OCI-LY7 (cell line): ENCODE measurements around the gene SYNJ2. TPM values are rescaled to one million over a fixed set of nuclear protein-coding genes. Genes with fewer than 3 reads are reported as not detected.

ENCODE experiments used
- BruUV-seq: library from RNA; stranded (reverse); fragments of 400-500 nt; replicated peaks from 2 replicates; lab custom pipeline; 2021; lab: Mats Ljungman, UMichigan
- CTCF ChIA-PET: fragments of 300-600 bp; sonication (Branson Sonifier 250); formaldehyde crosslinking; loops from one replicate; lab custom pipeline; 2022; ENCODE audit warnings: antibody characterized with exemption; ENCODE audit not compliant: unreplicated experiment; lab: Charles Lee
- POLR2A ChIA-PET: fragments of 300-600 bp; sonication (Branson Sonifier 250); formaldehyde crosslinking; loops from one replicate; lab custom pipeline; 2022; ENCODE audit warnings: antibody characterized with exemption; lab: Charles Lee
- DNase-seq: peaks from one replicate; pipeline ENCODE4 v3.0.0-alpha.2; 2015; ENCODE audit warnings: low spot score
- H2AFZ ChIP-seq: fragments of 200-600 bp; sonication (generic), shearing (Covaris generic); 2 replicates; pipeline ENCODE4 v1.6.1; 2014; ENCODE audit warnings: mild to moderate bottlenecking, antibody characterized with exemption, low read length, moderate library complexity
- H3K27ac ChIP-seq: fragments of 200-600 bp; sonication (generic); 2 replicates; pipeline ENCODE4 v1.5.1; 2014; ENCODE audit warnings: mixed run types, low read depth, mild to moderate bottlenecking, moderate library complexity, low read length, inconsistent platforms; ENCODE audit not compliant: poor library complexity, severe bottlenecking
- H3K36me3 ChIP-seq: fragments of 200-600 bp; sonication (generic); 2 replicates; pipeline ENCODE4 v1.6.1; 2014; ENCODE audit warnings: mild to moderate bottlenecking, antibody characterized with exemption, low read length, moderate library complexity, mixed read lengths; ENCODE audit not compliant: insufficient read depth
- H3K4me1 ChIP-seq: fragments of 200-600 bp; sonication (generic); 2 replicates; pipeline ENCODE4 v1.5.1; 2014; ENCODE audit warnings: mild to moderate bottlenecking, low read length; ENCODE audit not compliant: insufficient read depth, poor library complexity, severe bottlenecking
- H3K4me2 ChIP-seq: fragments of 200-600 bp; sonication (generic); 2 replicates; pipeline ENCODE4 v1.6.1; 2014; ENCODE audit warnings: mild to moderate bottlenecking, low read length
- H3K4me3 ChIP-seq: fragments of 200-600 bp; sonication (generic); 2 replicates; pipeline ENCODE4 v1.5.1; 2014; ENCODE audit warnings: mild to moderate bottlenecking, low read depth, low read length; ENCODE audit not compliant: poor library complexity, severe bottlenecking
- H3K79me2 ChIP-seq: fragments of 200-600 bp; sonication (generic); 2 replicates; pipeline ENCODE4 v1.6.1; 2016; ENCODE audit warnings: low read depth, mild to moderate bottlenecking, low read length, moderate library complexity, mixed read lengths; ENCODE audit not compliant: insufficient read depth
- H3K9me2 ChIP-seq: fragments of 200-600 bp; sonication (generic); 2 replicates; pipeline ENCODE4 v1.6.1; 2016; ENCODE audit warnings: mild to moderate bottlenecking, low read length, mixed read lengths; ENCODE audit not compliant: insufficient read depth
- H3K9me3 ChIP-seq: fragments of 200-600 bp; sonication (generic); 2 replicates; pipeline ENCODE4 v1.6.1; 2014; ENCODE audit warnings: mild to moderate bottlenecking, mixed run types, low read length, mixed read lengths
- H4K20me1 ChIP-seq: fragments of 200-600 bp; sonication (generic); 2 replicates; pipeline ENCODE4 v1.6.1; 2014; ENCODE audit warnings: mild to moderate bottlenecking, antibody characterized with exemption, low read length, moderate library complexity, mixed read lengths; ENCODE audit not compliant: insufficient read depth
- CTCF ChIP-seq: fragments of 200-600 bp; sonication (generic); conservative IDR thresholded peaks from 2 replicates; pipeline ENCODE4 v1.5.1; 2014; ENCODE audit warnings: mild to moderate bottlenecking, antibody characterized with exemption, low read length, moderate library complexity, mixed read lengths
- EZH2phosphoT487 ChIP-seq: fragments of 200-600 bp; sonication (generic); IDR thresholded peaks from 2 replicates; pipeline ENCODE4 v1.6.1; 2018; ENCODE audit warnings: low read depth, borderline replicate concordance, mild to moderate bottlenecking, mixed run types, antibody characterized with exemption, low read length, moderate library complexity, mixed read lengths
- intact Hi-C: fragments of 100-400 bp; cut with micrococcal nuclease; formaldehyde crosslinking; loops from one replicate; pipeline ENCODE4 v1.10.0; 2022; ENCODE audit not compliant: unreplicated experiment
- total RNA-seq, 2 experiments: library from RNA; depleted of rRNA in 1 of 2; stranded (reverse); fragments of >200 nt in 1 of 2; shearing (Covaris generic) in 1 of 2; gene quantifications; 2 replicates each; pipeline ENCODE4 v1.2.3, GENCODE V29; 2014 to 2022

Gene SYNJ2
- total RNA-seq, 2 experiments from 2014 or later = 0.21 TPM; not detected in 1

GRCh38 chr6:158058171-158058651 lies 76.5 kb downstream of the SYNJ2 start:
- H3K36me3 ChIP-seq = no peaks in the 10 kb centered on the region
- H3K79me2 ChIP-seq = no peaks in the 10 kb centered on the region
- CTCF ChIA-PET = no interaction called here
- POLR2A ChIA-PET = interaction anchor here (0.6 kb wide), 1 partner anchor 106 kb away, joined by 3 read pairs; no protein-coding TSS in a partner anchor
- no peaks in the 10 kb centered on the region for H3K9me2 ChIP-seq
- DNase-seq = no peak
- no peak overlapping the region for H2AFZ ChIP-seq
- H3K27ac ChIP-seq = no peak overlapping the region
- BruUV-seq = no TSS peak
- no peak overlapping the region for H3K4me3 ChIP-seq
- H4K20me1 ChIP-seq = no peaks in the 10 kb centered on the region
- H3K4me1 ChIP-seq = no peaks in the 10 kb centered on the region
- H3K4me2 ChIP-seq = no peak overlapping the region
- intact Hi-C loops = no loop called here
- TF ChIP-seq EZH2phosphoT487 (no peak), CTCF (no peak)
- H3K9me3 ChIP-seq = no peaks in the 10 kb centered on the region

- no peak for DNase-seq
- Histone ChIP-seq H3K4me3 (no peak overlapping the region), H3K36me3 (no peaks in the 10 kb centered on the region), H3K9me2 (no peaks in the 10 kb centered on the region), H4K20me1 (no peaks in the 10 kb centered on the region), H3K27ac (no peak overlapping the region), H3K4me2 (no peak overlapping the region), H3K9me3 (no peaks in the 10 kb centered on the region), H3K4me1 (no peaks in the 10 kb centered on the region), H2AFZ (no peak overlapping the region), H3K79me2 (no peaks in the 10 kb centered on the region)
- TF ChIP-seq CTCF (no peak), EZH2phosphoT487 (no peak)
- BruUV-seq = no TSS peak
- intact Hi-C loops = no loop called here
- ChIA-PET POLR2A (no interaction called here), CTCF (no interaction called here)
Measured at GRCh38 chr6:158059108-158059507, 77.4 kb downstream of the SYNJ2 start.

- H3K4me2 ChIP-seq = no peak overlapping the region
- no peaks in the 10 kb centered on the region for H4K20me1 ChIP-seq
- no peak overlapping the region for H2AFZ ChIP-seq
- no peaks in the 10 kb centered on the region for H3K4me1 ChIP-seq
- H3K27ac ChIP-seq = no peak overlapping the region
- ChIA-PET POLR2A (interaction anchor here (0.6 kb wide), 1 partner anchor 137 kb away, joined by 3 read pairs; no protein-coding TSS in a partner anchor), CTCF (no interaction called here)
- intact Hi-C loops = no loop called here
- no peaks in the 10 kb centered on the region for H3K9me3 ChIP-seq
- no peaks in the 10 kb centered on the region for H3K36me3 ChIP-seq
- no peak overlapping the region for H3K4me3 ChIP-seq
- DNase-seq = no peak
- BruUV-seq = no TSS peak
- no peak for TF ChIP-seq CTCF
- no peak for TF ChIP-seq EZH2phosphoT487
- no peaks in the 10 kb centered on the region for H3K9me2 ChIP-seq
- H3K79me2 ChIP-seq = no peaks in the 10 kb centered on the region
Measured at GRCh38 chr6:158060455-158061360, 79.0 kb downstream of the SYNJ2 start.
